ENCODE results near the gene PRDM13.

GRCh38 chr6:99568103-99568933 lies 38.3 kb upstream of the PRDM13 start, which contains the start of gene CCNC:
- TF ChIP-seq CTCF (IDR thresholded peaks at IDR 0.05; ENCODE audit: low read depth, low read length, poor library complexity, severe bottlenecking) (no peak), EZH2phosphoT487 (IDR thresholded peaks at IDR 0.05; ENCODE audit: borderline replicate concordance, low read length) (no peak)
